Left ventricle myocardium superior (tissue), 1 donor: ENCODE measurements around the gene OPCML. TPM values are rescaled to one million over a fixed set of nuclear protein-coding genes. Genes with fewer than 3 reads are reported as not detected.

Source experiments
- ATAC-seq: fragments of 200-7000 bp; cut with Tn5 transposase; one replicate; pipeline ENCODE4 v1.9.1; 2020; ENCODE audit warnings: mild to moderate bottlenecking, moderate library complexity
- DNase-seq: peaks from one replicate; pipeline ENCODE4 v3.0.0-alpha.2; 2020
- intact Hi-C: fragments of 100-400 bp; cut with micrococcal nuclease; formaldehyde crosslinking; loops from one replicate; pipeline ENCODE4 v1.11.0; 2022
- total RNA-seq: library from RNA; stranded (reverse); fragmentation: NEBNext Ultra II Directional; extraction: Animal tissue kit (Norgen Biotek cat#: 25700); gene quantifications from one replicate; pipeline ENCODE4 v1.2.1, GENCODE V29; 2021
- donor health status: DM: no; HTN: yes; CAD: no; lungs with severe emphysema.

The OPCML gene
- total RNA-seq, 1 donor from 2014 or later = 0.37 TPM

- intact Hi-C loops = no loop called here
- no peak for DNase-seq
- no peak for ATAC-seq
These were observed 1012.1 kb downstream of the OPCML start for GRCh38 chr11:132520199-132520598.

- DNase-seq (no peak), ATAC-seq (no peak)
- intact Hi-C loops = no loop called here
These were observed 1013.0 kb downstream of the OPCML start for GRCh38 chr11:132519241-132519815.

- ATAC-seq (no peak), DNase-seq (no peak)
- intact Hi-C loops = no loop called here
These were observed 1027.7 kb downstream of the OPCML start for GRCh38 chr11:132504501-132505041.

- ATAC-seq = no peak
- intact Hi-C loops = no loop called here
These were observed 1030.9 kb downstream of the OPCML start for GRCh38 chr11:132501356-132501755.

GRCh38 chr11:132499661-132500060, 1032.6 kb downstream of the OPCML start:
- ATAC-seq (no peak), DNase-seq (no peak)
- intact Hi-C loops = no loop called here

More at GRCh38 chr11:132501356-132501755, 1030.9 kb downstream of the OPCML start:
- no peak for DNase-seq

GRCh38 chr11:132496341-132496740, 1036.0 kb downstream of the OPCML start:
- intact Hi-C loops = no loop called here
- no peak for DNase-seq
- no peak for ATAC-seq

- intact Hi-C loops = no loop called here
- DNase-seq (no peak), ATAC-seq (no peak)
These were observed 1038.5 kb downstream of the OPCML start for GRCh38 chr11:132493801-132494200.

GRCh38 chr11:132490978-132491377, 1041.3 kb downstream of the OPCML start:
- intact Hi-C loops = no loop called here
- no peak for ATAC-seq
- DNase-seq = no peak

GRCh38 chr11:132486060-132486459, 1046.2 kb downstream of the OPCML start:
- no peak for DNase-seq
- no peak for ATAC-seq
- intact Hi-C loops = no loop called here

GRCh38 chr11:132475026-132475425, 1057.3 kb downstream of the OPCML start:
- intact Hi-C loops = no loop called here
- DNase-seq (no peak), ATAC-seq (no peak)

GRCh38 chr11:132472411-132473172, 1059.7 kb downstream of the OPCML start:
- ATAC-seq = no peak

GRCh38 chr11:132471466-132471865, 1060.8 kb downstream of the OPCML start:
- no peak for ATAC-seq
- no peak for DNase-seq
- intact Hi-C loops = no loop called here

More at GRCh38 chr11:132472411-132473172, 1059.7 kb downstream of the OPCML start:
- intact Hi-C loops = no loop called here
- no peak for DNase-seq

GRCh38 chr11:132466983-132467382, 1065.3 kb downstream of the OPCML start:
- intact Hi-C loops = no loop called here
- DNase-seq (no peak), ATAC-seq (no peak)

- DNase-seq (no peak), ATAC-seq (no peak)
- intact Hi-C loops = no loop called here
These were observed 1067.4 kb downstream of the OPCML start for GRCh38 chr11:132464939-132465338.

- no peak for ATAC-seq
- DNase-seq = no peak
- intact Hi-C loops = no loop called here
These were observed 1068.3 kb downstream of the OPCML start for GRCh38 chr11:132464003-132464342.

- intact Hi-C loops = no loop called here
- ATAC-seq (no peak), DNase-seq (no peak)
These were observed 1068.9 kb downstream of the OPCML start for GRCh38 chr11:132463295-132464002.

- DNase-seq = no peak
- no peak for ATAC-seq
- intact Hi-C loops = no loop called here
These were observed 1072.6 kb downstream of the OPCML start for GRCh38 chr11:132459736-132460135.

- ATAC-seq (no peak), DNase-seq (no peak)
- intact Hi-C loops = no loop called here
These were observed 1074.9 kb downstream of the OPCML start for GRCh38 chr11:132457445-132457844.

GRCh38 chr11:132456751-132457328, 1075.5 kb downstream of the OPCML start:
- intact Hi-C loops = no loop called here
- DNase-seq = no peak
- no peak for ATAC-seq

GRCh38 chr11:132455044-132455443, 1077.3 kb downstream of the OPCML start:
- intact Hi-C loops = no loop called here
- ATAC-seq = no peak

More at GRCh38 chr11:132455044-132455443, 1077.3 kb downstream of the OPCML start:
- no peak for DNase-seq
